Measurements from ENCODE around the gene ARID3B. TPM values are rescaled to one million over a fixed set of nuclear protein-coding genes. Genes with fewer than 3 reads are reported as not detected.

Gene ARID3B
- total RNA-seq, 1 experiment from 2014 or later: 12.7 TPM

GRCh38 chr15:74632601-74633000, 91.6 kb downstream of the ARID3B start:
- POLR2A ChIA-PET: no interaction called here
- ATAC-seq (no peak), DNase-seq (ENCODE audit: low read depth, low spot score) (no peak)
- no peak for TF ChIP-seq SIN3A (IDR thresholded peaks at IDR 0.05; ENCODE audit: borderline replicate concordance, insufficient read depth, low read depth, low read length)
- no TSS peak for BruUV-seq (replicated peaks)
- Histone ChIP-seq H3K27me3 (ENCODE audit: control insufficient read depth, insufficient read depth, low read length) (no peaks in the 10 kb centered on the region), H3K9me3 (ENCODE audit: control insufficient read depth, insufficient read depth, low read depth, low read length) (no peaks in the 10 kb centered on the region), H3K27ac (ENCODE audit: low read length) (no peak overlapping the region), H3K4me3 (ENCODE audit: low read depth in 2 of 2, low read length in 2 of 2) (no peak overlapping the region), H3K4me1 (ENCODE audit: control insufficient read depth, insufficient read depth, low read length) (no peaks in the 10 kb centered on the region), H3K36me3 (ENCODE audit: control insufficient read depth, insufficient read depth, low read length) (peaks cover 14% of the 10 kb centered on the region)
- intact Hi-C loops (cut with micrococcal nuclease; ENCODE audit: unreplicated experiment): loop anchor here (5.0 kb wide), 1 partner anchor 260 kb away; no protein-coding TSS in a partner anchor
- in situ Hi-C loops (cut with HindIII; ENCODE audit: low pct_unique_long_range_greater_than_20kb, low sequenced_read_pairs): loop anchor here (25.0 kb wide), 1 partner anchor 130 kb away; no protein-coding TSS in a partner anchor
- CTCF ChIA-PET: interaction anchor here (0.5 to 8.4 kb wide), 7 partner anchors 11 to 146 kb away, joined by 3 to 106 read pairs (median 6); no protein-coding TSS in a partner anchor

GRCh38 chr15:74633781-74634180, 92.8 kb downstream of the ARID3B start:
- Histone ChIP-seq H3K4me3 (ENCODE audit: low read depth in 2 of 2, low read length in 2 of 2) (no peak overlapping the region), H3K9me3 (ENCODE audit: control insufficient read depth, insufficient read depth, low read depth, low read length) (no peaks in the 10 kb centered on the region), H3K4me1 (ENCODE audit: control insufficient read depth, insufficient read depth, low read length) (no peaks in the 10 kb centered on the region), H3K36me3 (ENCODE audit: control insufficient read depth, insufficient read depth, low read length) (peaks cover 11% of the 10 kb centered on the region), H3K27me3 (ENCODE audit: control insufficient read depth, insufficient read depth, low read length) (no peaks in the 10 kb centered on the region), H3K27ac (ENCODE audit: low read length) (no peak overlapping the region)
- ATAC-seq (no peak), DNase-seq (ENCODE audit: low read depth, low spot score) (no peak)
- in situ Hi-C loops (cut with HindIII; ENCODE audit: low pct_unique_long_range_greater_than_20kb, low sequenced_read_pairs) (loop anchor here (25.0 kb wide), 1 partner anchor 129 kb away; no protein-coding TSS in a partner anchor), intact Hi-C loops (cut with micrococcal nuclease; ENCODE audit: unreplicated experiment) (loop anchor here (5.0 kb wide), 1 partner anchor 261 kb away; no protein-coding TSS in a partner anchor)
- ChIA-PET CTCF (interaction anchor here (0.9 to 8.4 kb wide), 4 partner anchors 12 to 136 kb away, joined by 3 to 106 read pairs (median 8); no protein-coding TSS in a partner anchor), POLR2A (interaction anchor here (1.3 kb wide), 1 partner anchor 126 kb away, joined by 3 read pairs; no protein-coding TSS in a partner anchor)
- no peak for TF ChIP-seq REST (IDR thresholded peaks at IDR 0.05; ENCODE audit: insufficient read depth in 1 of 2, low read depth in 2 of 2, low read length in 1 of 2)
- peak; percentile 9 for TF ChIP-seq CTCF (IDR thresholded peaks at IDR 0.05)
- no peak for TF ChIP-seq TCF7L2 (IDR thresholded peaks at IDR 0.05; ENCODE audit: low read depth, low read length)
- no TSS peak for BruUV-seq (replicated peaks)

- ATAC-seq (peak; percentile 84), DNase-seq (ENCODE audit: low read depth, low spot score) (peak; percentile 69)
- Histone ChIP-seq H3K4me3 (ENCODE audit: low read depth in 2 of 2, low read length in 2 of 2) (no peak overlapping the region), H3K9me3 (ENCODE audit: control insufficient read depth, insufficient read depth, low read depth, low read length) (no peaks in the 10 kb centered on the region), H3K27me3 (ENCODE audit: control insufficient read depth, insufficient read depth, low read length) (no peaks in the 10 kb centered on the region), H3K36me3 (ENCODE audit: control insufficient read depth, insufficient read depth, low read length) (peaks cover 8% of the 10 kb centered on the region), H3K4me1 (ENCODE audit: control insufficient read depth, insufficient read depth, low read length) (no peaks in the 10 kb centered on the region), H3K27ac (ENCODE audit: low read length) (no peak overlapping the region)
- TF ChIP-seq REST (IDR thresholded peaks at IDR 0.05; ENCODE audit: insufficient read depth in 1 of 2, low read depth in 2 of 2, low read length in 1 of 2): no peak
- peak; percentile 90 for TF ChIP-seq CTCF (IDR thresholded peaks at IDR 0.05)
- CTCF ChIA-PET: interaction anchor here (0.8 to 8.4 kb wide), 4 partner anchors 14 to 182 kb away, joined by 3 to 106 read pairs (median 4); no protein-coding TSS in a partner anchor
- no TSS peak for BruUV-seq (replicated peaks)
- intact Hi-C loops (cut with micrococcal nuclease; ENCODE audit: unreplicated experiment) (loop anchor here (1.0 kb wide), 1 partner anchor 133 kb away; no protein-coding TSS in a partner anchor), in situ Hi-C loops (cut with HindIII; ENCODE audit: low pct_unique_long_range_greater_than_20kb, low sequenced_read_pairs) (loop anchor here (25.0 kb wide), 1 partner anchor 127 kb away; no protein-coding TSS in a partner anchor)
- POLR2A ChIA-PET: no interaction called here
Observed at GRCh38 chr15:74635228-74635627, 94.2 kb downstream of the ARID3B start.

Measured in Panc1 (cell line).